Kidney epithelial cell (primary cell): ENCODE results near the gene GRIN2B. TPM values are rescaled to one million over a fixed set of nuclear protein-coding genes. Genes with fewer than 3 reads are reported as not detected.

Experiments used
- DNase-seq: peaks from one replicate; pipeline ENCODE4 v3.0.0-alpha.2; 2010; ENCODE audit warnings: low read depth
- H3K27me3 ChIP-seq: 2 replicates; pipeline ENCODE4 v1.6.0; 2011; ENCODE audit warnings: low read length; ENCODE audit not compliant: control insufficient read depth, insufficient read depth
- H3K36me3 ChIP-seq: 2 replicates; pipeline ENCODE4 v1.5.1; 2011; ENCODE audit warnings: low read length; ENCODE audit not compliant: control insufficient read depth, insufficient read depth
- H3K4me3 ChIP-seq: 2 replicates; pipeline ENCODE4 v1.5.1; 2011; ENCODE audit warnings: low read depth, mild to moderate bottlenecking, control low read depth, low read length
- CTCF ChIP-seq: IDR thresholded peaks from 2 replicates; pipeline ENCODE4 v1.5.1; 2011; ENCODE audit warnings: mild to moderate bottlenecking, moderate library complexity, low read length, control low read depth, inconsistent platforms; ENCODE audit not compliant: insufficient read depth, poor library complexity, severe bottlenecking
- total RNA-seq: library from RNA; depleted of rRNA; stranded (reverse); fragments of >200 nt; gene quantifications from 2 replicates; pipeline ENCODE4 v1.2.3, GENCODE V29; 2015

Gene GRIN2B
- total RNA-seq, 1 donor from 2014 or later = 0.04 TPM

- DNase-seq = peak; percentile 67
- TF ChIP-seq CTCF = no peak
- Histone ChIP-seq H3K27me3 (no peaks in the 10 kb centered on the region), H3K4me3 (no peak overlapping the region), H3K36me3 (no peaks in the 10 kb centered on the region)
Measured at GRCh38 chr12:13945641-13946040, 35.8 kb downstream of the GRIN2B start.

DNA sequence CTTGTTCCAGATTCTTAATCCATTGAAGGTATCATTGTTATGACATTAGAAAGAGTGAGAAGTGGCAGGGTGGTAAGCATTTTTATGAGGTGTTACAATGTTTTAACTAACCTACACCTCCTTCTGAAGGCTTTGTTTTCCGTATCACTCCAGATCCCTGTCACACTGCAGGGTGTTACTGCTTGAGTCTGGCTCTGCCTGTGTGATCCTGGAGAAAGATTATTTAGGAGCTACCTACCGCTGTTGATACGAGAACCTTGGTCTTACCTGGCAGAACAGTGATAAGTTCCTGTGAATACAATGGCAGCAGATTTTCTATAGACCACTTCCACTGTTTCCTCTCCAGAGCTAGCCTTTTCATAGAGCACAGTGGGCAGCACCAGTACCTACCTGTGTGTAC, 36.2 kb downstream of the GRIN2B start:
- DNase-seq = no peak
- TF ChIP-seq CTCF = no peak
- Histone ChIP-seq H3K4me3 (no peak overlapping the region), H3K27me3 (no peaks in the 10 kb centered on the region), H3K36me3 (no peaks in the 10 kb centered on the region)

DNA sequence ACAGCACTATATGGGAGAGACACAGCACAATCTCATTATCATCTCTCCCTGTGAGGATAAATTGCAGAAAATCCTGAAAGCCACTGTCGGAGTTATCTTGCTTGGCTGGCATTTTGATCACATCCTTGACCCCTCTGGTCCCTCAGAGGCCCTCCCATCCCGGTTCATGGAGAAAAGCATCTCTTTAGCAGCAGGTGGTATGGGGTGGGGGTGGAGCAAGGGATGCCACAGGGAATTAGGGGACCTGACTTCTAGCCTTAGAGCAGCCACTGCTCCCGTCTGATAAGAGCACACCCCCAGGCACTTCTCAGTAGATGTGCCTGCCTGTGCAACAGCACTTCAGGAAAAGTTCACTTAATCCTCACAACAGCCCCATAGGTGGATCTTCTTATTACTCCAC, 38.6 kb downstream of the GRIN2B start:
- TF ChIP-seq CTCF = no peak
- H3K4me3 ChIP-seq = no peak overlapping the region
- DNase-seq = no peak
- no peaks in the 10 kb centered on the region for H3K36me3 ChIP-seq
- H3K27me3 ChIP-seq = no peaks in the 10 kb centered on the region

GRCh38 chr12:13941258-13942249, 39.8 kb downstream of the GRIN2B start:
- DNase-seq = peak; percentile 93
- no peaks in the 10 kb centered on the region for H3K27me3 ChIP-seq
- no peak overlapping the region for H3K4me3 ChIP-seq
- TF ChIP-seq CTCF = peak; percentile 34
- no peaks in the 10 kb centered on the region for H3K36me3 ChIP-seq

GRCh38 chr12:13940335-13940865, 41.0 kb downstream of the GRIN2B start:
- no peak for TF ChIP-seq CTCF
- DNase-seq = no peak
- H3K36me3 ChIP-seq = no peaks in the 10 kb centered on the region
- no peaks in the 10 kb centered on the region for H3K27me3 ChIP-seq
- H3K4me3 ChIP-seq = no peak overlapping the region
